ENCODE measurements around the gene CLCN7. TPM values are rescaled to one million over a fixed set of nuclear protein-coding genes. Genes with fewer than 3 reads are reported as not detected.

The CLCN7 gene
- total and polyA plus RNA-seq, 9 of the 15 experiments (the other 6 are each of a cell fraction or from before 2014, with no cell fraction given) = 0.06 to 126 (median 18.7) TPM

DNA sequence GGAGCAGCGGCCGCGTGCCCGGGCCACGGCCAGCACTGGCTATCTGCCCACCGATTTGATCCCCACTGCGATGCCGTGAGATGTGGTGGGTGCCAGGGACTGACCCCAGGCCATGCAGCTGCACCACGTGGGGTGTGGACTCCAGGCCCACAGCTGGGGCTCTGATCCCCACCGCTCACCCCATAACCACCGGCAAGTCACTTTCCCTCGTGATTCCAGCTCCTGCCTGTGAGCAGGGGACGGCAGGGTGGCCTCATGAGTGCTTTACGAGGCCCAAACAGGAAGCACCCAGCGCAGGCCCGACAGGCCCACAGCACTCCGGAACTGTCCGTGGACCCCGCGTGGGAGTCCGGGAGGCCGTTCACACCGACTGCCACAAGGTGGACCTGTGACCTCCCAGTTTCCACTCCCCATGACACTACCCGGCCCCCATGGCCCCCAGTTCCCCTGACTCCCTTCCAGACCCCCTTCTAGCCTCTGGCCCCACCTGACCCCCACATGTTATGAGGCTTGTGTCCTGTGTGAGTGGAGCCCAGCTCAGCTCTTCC, 13.3 kb upstream of the CLCN7 start:
- Histone ChIP-seq H2AFZ (ENCODE audit: low read depth, low read length) (no peak overlapping the region), H3K79me2 (ENCODE audit: control insufficient read depth, insufficient read depth, low read length) (peaks cover 5% of the 10 kb centered on the region; the same call in 1 of the 3 replicates), H3K27ac (ENCODE audit: extremely low read depth, low read depth, low read length) (no peak overlapping the region), H3K4me3 (no peak overlapping the region), H3K36me3 (ENCODE audit: control insufficient read depth, insufficient read depth, low read length) (no peaks in the 10 kb centered on the region), H3K27me3 (ENCODE audit: control insufficient read depth in 2 of 2, insufficient read depth in 2 of 2, low read length in 2 of 2) (no peaks in the 10 kb centered on the region), H3K9me1 (ENCODE audit: control insufficient read depth, insufficient read depth, low read length) (no peaks in the 10 kb centered on the region), H3K4me2 (ENCODE audit: insufficient read depth, low read length) (no peak overlapping the region), H3K4me1 (replicated peaks in 1 of 2; ENCODE audit: control insufficient read depth in 2 of 2, insufficient read depth in 2 of 2, low read length in 2 of 2) (peaks cover 12 to 55% of the 10 kb centered on the region in 2 experiments; a peak in 4 of 5 replicates), H3K9me3 (replicated peaks; ENCODE audit: control insufficient read depth, insufficient read depth, low read depth, low read length) (no peaks in the 10 kb centered on the region), H3K9ac (ENCODE audit: insufficient read depth in 1 of 2, low read depth in 2 of 2, low read length in 2 of 2) (no peak overlapping the region), H4K20me1 (replicated peaks; ENCODE audit: control insufficient read depth, insufficient read depth, low read length) (no peaks in the 10 kb centered on the region)
- WGBS (ENCODE audit: insufficient coverage, low coverage, missing lambda C conversion rate) = 78% methylated on average over 19 of the region's 24 CpGs
- in situ Hi-C loops (cut with MboI) (no loop called here), intact Hi-C loops (cut with micrococcal nuclease) (no loop called here)
- ChIA-PET CTCF (ENCODE audit: low intra/inter-chr PET ratio) (no interaction called here), POLR2A (interaction anchor here (1.0 kb wide), 1 partner anchor 82 kb away, joined by 3 read pairs; no protein-coding TSS in a partner anchor)
- FAIRE-seq = no peak
- no peak for DNase-seq (ENCODE audit: extremely low read depth in 1 of 4, low spot score in 3 of 4)
- ATAC-seq = no peak
- no TSS peak for BruUV-seq (replicated peaks)
- TF ChIP-seq ZNF140 (CRISPR knock-in tag; IDR thresholded peaks at IDR 0.05) (no peak), LARP7 (IDR thresholded peaks at IDR 0.05) (no peak), MBD2 (IDR thresholded peaks at IDR 0.05; ENCODE audit: borderline replicate concordance, low read depth) (no peak), TCF7L2 (IDR thresholded peaks at IDR 0.05; ENCODE audit: low read depth, low read length) (no peak), USF1 (CRISPR knock-in tag; IDR thresholded peaks at IDR 0.05) (no peak), ZNF175 (CRISPR knock-in tag; IDR thresholded peaks at IDR 0.05; ENCODE audit: low read depth) (no peak), ZBTB7A (IDR thresholded peaks at IDR 0.05; ENCODE audit: borderline replicate concordance, control insufficient read depth, low read depth, low read length) (no peak), NR2F6 (CRISPR knock-in tag; IDR thresholded peaks at IDR 0.05) (no peak)
- TF ChIP-seq, protein P1, sequence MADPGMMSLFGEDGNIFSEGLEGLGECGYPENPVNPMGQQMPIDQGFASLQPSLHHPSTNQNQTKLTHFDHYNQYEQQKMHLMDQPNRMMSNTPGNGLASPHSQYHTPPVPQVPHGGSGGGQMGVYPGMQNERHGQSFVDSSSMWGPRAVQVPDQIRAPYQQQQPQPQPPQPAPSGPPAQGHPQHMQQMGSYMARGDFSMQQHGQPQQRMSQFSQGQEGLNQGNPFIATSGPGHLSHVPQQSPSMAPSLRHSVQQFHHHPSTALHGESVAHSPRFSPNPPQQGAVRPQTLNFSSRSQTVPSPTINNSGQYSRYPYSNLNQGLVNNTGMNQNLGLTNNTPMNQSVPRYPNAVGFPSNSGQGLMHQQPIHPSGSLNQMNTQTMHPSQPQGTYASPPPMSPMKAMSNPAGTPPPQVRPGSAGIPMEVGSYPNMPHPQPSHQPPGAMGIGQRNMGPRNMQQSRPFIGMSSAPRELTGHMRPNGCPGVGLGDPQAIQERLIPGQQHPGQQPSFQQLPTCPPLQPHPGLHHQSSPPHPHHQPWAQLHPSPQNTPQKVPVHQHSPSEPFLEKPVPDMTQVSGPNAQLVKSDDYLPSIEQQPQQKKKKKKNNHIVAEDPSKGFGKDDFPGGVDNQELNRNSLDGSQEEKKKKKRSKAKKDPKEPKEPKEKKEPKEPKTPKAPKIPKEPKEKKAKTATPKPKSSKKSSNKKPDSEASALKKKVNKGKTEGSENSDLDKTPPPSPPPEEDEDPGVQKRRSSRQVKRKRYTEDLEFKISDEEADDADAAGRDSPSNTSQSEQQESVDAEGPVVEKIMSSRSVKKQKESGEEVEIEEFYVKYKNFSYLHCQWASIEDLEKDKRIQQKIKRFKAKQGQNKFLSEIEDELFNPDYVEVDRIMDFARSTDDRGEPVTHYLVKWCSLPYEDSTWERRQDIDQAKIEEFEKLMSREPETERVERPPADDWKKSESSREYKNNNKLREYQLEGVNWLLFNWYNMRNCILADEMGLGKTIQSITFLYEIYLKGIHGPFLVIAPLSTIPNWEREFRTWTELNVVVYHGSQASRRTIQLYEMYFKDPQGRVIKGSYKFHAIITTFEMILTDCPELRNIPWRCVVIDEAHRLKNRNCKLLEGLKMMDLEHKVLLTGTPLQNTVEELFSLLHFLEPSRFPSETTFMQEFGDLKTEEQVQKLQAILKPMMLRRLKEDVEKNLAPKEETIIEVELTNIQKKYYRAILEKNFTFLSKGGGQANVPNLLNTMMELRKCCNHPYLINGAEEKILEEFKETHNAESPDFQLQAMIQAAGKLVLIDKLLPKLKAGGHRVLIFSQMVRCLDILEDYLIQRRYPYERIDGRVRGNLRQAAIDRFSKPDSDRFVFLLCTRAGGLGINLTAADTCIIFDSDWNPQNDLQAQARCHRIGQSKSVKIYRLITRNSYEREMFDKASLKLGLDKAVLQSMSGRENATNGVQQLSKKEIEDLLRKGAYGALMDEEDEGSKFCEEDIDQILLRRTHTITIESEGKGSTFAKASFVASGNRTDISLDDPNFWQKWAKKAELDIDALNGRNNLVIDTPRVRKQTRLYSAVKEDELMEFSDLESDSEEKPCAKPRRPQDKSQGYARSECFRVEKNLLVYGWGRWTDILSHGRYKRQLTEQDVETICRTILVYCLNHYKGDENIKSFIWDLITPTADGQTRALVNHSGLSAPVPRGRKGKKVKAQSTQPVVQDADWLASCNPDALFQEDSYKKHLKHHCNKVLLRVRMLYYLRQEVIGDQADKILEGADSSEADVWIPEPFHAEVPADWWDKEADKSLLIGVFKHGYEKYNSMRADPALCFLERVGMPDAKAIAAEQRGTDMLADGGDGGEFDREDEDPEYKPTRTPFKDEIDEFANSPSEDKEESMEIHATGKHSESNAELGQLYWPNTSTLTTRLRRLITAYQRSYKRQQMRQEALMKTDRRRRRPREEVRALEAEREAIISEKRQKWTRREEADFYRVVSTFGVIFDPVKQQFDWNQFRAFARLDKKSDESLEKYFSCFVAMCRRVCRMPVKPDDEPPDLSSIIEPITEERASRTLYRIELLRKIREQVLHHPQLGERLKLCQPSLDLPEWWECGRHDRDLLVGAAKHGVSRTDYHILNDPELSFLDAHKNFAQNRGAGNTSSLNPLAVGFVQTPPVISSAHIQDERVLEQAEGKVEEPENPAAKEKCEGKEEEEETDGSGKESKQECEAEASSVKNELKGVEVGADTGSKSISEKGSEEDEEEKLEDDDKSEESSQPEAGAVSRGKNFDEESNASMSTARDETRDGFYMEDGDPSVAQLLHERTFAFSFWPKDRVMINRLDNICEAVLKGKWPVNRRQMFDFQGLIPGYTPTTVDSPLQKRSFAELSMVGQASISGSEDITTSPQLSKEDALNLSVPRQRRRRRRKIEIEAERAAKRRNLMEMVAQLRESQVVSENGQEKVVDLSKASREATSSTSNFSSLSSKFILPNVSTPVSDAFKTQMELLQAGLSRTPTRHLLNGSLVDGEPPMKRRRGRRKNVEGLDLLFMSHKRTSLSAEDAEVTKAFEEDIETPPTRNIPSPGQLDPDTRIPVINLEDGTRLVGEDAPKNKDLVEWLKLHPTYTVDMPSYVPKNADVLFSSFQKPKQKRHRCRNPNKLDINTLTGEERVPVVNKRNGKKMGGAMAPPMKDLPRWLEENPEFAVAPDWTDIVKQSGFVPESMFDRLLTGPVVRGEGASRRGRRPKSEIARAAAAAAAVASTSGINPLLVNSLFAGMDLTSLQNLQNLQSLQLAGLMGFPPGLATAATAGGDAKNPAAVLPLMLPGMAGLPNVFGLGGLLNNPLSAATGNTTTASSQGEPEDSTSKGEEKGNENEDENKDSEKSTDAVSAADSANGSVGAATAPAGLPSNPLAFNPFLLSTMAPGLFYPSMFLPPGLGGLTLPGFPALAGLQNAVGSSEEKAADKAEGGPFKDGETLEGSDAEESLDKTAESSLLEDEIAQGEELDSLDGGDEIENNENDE (IDR thresholded peaks at IDR 0.05; ENCODE audit: low read depth, low read length) = no peak

Measured in K562 (cell line).